Frontal cortex (tissue), 4 donors: ENCODE results near the gene STARD13. TPM values are rescaled to one million over a fixed set of nuclear protein-coding genes. Genes with fewer than 3 reads are reported as not detected.
A peak's percentile ranks its signal among the peaks of the same experiment; 100 is the strongest.

Source experiments
- DNase-seq, 2 donors: peaks; one replicate each; pipeline ENCODE4 v3.0.0; 2012; ENCODE audit warnings: low spot score in 2 of 2
- FAIRE-seq: peaks from 2 replicates; lab custom pipeline; 2012; peaks lifted over from hg19 to GRCh38; lab: Jason Lieb, UNC
- total RNA-seq: library from RNA; depleted of rRNA; stranded (reverse); fragments of >200 nt; gene quantifications from one replicate; pipeline ENCODE4 v1.2.3, GENCODE V29; 2014
- donor health status: control.
- donor health status: control.
- donor health status: control.

STARD13 gene
- total RNA-seq, 1 donor from 2014 or later = 6.5 TPM

GRCh38 chr13:33235078-33235477 is 50.5 kb downstream of the STARD13 start:
- DNase-seq (no peak), FAIRE-seq (no peak)

GRCh38 chr13:33233547-33233946 is 52.0 kb downstream of the STARD13 start:
- FAIRE-seq = no peak
- DNase-seq = no peak

- FAIRE-seq = no peak
- DNase-seq = no peak
Observed at GRCh38 chr13:33232883-33233282, 52.7 kb downstream of the STARD13 start.

- DNase-seq = no peak
- FAIRE-seq = no peak
Observed at GRCh38 chr13:33231339-33231738, 54.2 kb downstream of the STARD13 start.

- no peak for FAIRE-seq
- no peak for DNase-seq
Observed at GRCh38 chr13:33230178-33230881, 55.2 kb downstream of the STARD13 start.

- no peak for FAIRE-seq
- DNase-seq = peak; percentile 24 to 38
Observed at GRCh38 chr13:33229446-33230177, 55.9 kb downstream of the STARD13 start.

- peak in 1 of 2 donors; percentile 33 for DNase-seq
- peak; percentile 70 for FAIRE-seq
Observed at GRCh38 chr13:33228648-33229445, 56.7 kb downstream of the STARD13 start.

- DNase-seq (no peak), FAIRE-seq (no peak)
Observed at GRCh38 chr13:33227927-33228647, 57.5 kb downstream of the STARD13 start.

- FAIRE-seq = no peak
Observed at GRCh38 chr13:33224686-33225085, 60.9 kb downstream of the STARD13 start.

GRCh38 chr13:33224191-33224590 is 61.4 kb downstream of the STARD13 start:
- FAIRE-seq = no peak
- DNase-seq = no peak

More at GRCh38 chr13:33224686-33225085, 60.9 kb downstream of the STARD13 start:
- no peak for DNase-seq

GRCh38 chr13:33219926-33220325 is 65.6 kb downstream of the STARD13 start:
- FAIRE-seq (no peak), DNase-seq (no peak)

GRCh38 chr13:33218426-33218825 is 67.1 kb downstream of the STARD13 start:
- no peak for FAIRE-seq

GRCh38 chr13:33218020-33218419 is 67.5 kb downstream of the STARD13 start:
- DNase-seq (no peak), FAIRE-seq (no peak)

More at GRCh38 chr13:33218426-33218825, 67.1 kb downstream of the STARD13 start:
- no peak for DNase-seq

GRCh38 chr13:33217256-33217655 is 68.3 kb downstream of the STARD13 start:
- DNase-seq = no peak
- no peak for FAIRE-seq

GRCh38 chr13:33213797-33214196 is 71.8 kb downstream of the STARD13 start:
- FAIRE-seq = no peak
- DNase-seq = no peak

- no peak for FAIRE-seq
- DNase-seq = no peak
Observed at GRCh38 chr13:33213024-33213768, 72.4 kb downstream of the STARD13 start.

GRCh38 chr13:33212396-33212795 is 73.2 kb downstream of the STARD13 start:
- no peak for FAIRE-seq
- DNase-seq = no peak

GRCh38 chr13:33210090-33210489 is 75.5 kb downstream of the STARD13 start:
- FAIRE-seq = no peak

More at GRCh38 chr13:33210090-33210489, 75.5 kb downstream of the STARD13 start:
- no peak for DNase-seq
